ENCODE data around the gene IQCC.

IQCC gene

DNA sequence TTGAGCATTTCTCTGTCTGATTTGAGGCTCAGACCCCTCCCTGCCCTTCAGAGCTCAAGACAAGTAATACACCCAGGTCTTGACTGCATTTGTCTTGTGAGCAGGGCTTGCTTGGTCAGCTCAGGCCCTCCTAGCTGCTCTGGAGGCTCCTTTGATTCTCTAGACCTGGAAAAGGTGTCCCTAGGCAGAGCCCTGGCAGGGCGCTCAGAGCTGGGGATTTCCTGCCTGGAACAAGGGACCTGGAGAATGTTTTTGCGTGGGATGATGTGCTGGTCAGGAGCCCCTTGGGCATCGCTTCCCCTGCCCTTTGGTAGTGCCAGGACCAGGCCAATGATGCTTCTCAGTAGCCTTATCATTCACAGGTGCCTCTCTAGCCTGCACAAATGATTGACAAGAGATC is 9.9 kb upstream of the IQCC start:
- DNase-seq (ENCODE audit: extremely low read depth in 1 of 2, low read depth in 1 of 2), result no peak

DNA sequence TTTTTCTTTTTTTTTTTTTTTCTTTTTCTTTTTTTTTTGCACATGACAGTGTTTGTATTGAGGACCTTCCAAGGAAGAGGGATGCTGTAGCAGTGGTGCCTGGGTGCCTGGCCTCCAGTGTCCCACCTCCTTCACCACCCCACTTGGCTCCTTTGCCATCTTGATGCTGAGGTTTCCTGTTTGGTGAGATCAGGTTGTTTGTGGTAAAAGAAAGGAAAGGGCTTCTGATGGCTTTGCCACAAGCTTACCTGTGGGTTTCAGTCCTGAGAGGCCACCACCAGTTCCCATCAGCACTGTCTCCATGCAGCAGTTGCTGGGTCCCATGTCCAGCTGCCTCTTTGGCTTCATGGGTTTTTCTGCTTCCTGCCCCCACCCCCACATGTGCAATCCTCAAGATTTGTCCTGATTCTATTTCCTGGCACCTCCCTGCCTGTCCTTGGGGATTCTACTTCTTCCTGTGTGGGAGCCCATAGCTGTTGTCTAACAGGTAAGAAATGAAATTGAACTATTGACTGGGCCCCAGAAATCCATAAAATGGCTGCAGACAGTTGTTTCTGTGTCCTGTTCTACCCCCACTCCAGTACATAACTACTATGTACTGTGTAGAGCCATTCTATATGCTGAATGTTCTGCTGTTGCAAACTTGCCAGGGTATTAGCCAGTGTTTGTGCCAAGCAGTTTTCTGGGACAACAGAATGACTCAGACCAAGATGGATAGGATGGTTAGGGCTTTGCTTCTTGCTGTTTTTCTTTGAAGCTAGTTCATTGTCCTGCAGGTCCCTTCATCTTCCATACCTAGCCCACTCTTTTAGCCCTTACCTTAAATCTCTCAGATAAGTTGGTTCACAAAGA is 9.3 kb upstream of the IQCC start:
- DNase-seq (ENCODE audit: extremely low read depth in 1 of 2, low read depth in 1 of 2), result no peak

DNA sequence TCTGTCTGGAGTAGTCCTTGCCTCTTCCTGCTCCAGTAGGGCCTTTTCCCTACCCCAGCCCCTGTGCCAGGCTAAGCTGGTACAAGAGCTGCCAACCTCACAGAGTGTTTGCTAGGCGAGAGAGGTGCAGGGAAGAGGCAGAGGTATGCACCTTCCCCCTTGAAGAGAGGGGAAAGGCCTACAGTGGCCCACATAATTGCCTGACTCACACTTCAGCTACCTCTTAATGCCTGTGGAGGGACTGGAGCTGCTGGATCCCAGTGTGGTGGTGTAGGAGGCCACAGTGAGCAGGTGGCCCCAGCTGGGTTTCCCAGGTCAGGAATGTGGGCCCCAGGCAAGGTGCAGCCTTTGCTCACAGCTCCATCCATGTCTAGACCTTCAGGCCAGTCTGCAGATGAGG is 8.4 kb upstream of the IQCC start:
- DNase-seq (ENCODE audit: extremely low read depth in 1 of 2, low read depth in 1 of 2), result no peak

DNA sequence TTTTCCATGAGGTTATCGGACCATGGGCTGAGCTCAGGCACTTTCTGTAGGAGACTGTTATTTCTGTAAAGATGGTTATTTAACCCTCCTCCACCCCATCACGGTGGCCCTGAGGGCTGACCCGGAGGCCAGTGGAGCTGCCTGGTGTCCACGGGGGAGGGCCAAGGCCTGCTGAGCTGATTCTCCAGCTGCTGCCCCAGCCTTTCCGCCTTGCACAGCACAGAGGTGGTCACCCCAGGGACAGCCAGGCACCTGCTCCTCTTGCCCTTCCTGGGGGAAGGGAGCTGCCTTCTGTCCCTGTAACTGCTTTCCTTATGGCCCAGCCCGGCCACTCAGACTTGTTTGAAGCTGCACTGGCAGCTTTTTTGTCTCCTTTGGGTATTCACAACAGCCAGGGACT is 7.6 kb upstream of the IQCC start:
- DNase-seq (ENCODE audit: extremely low read depth in 1 of 2, low read depth in 1 of 2), result no peak

DNA sequence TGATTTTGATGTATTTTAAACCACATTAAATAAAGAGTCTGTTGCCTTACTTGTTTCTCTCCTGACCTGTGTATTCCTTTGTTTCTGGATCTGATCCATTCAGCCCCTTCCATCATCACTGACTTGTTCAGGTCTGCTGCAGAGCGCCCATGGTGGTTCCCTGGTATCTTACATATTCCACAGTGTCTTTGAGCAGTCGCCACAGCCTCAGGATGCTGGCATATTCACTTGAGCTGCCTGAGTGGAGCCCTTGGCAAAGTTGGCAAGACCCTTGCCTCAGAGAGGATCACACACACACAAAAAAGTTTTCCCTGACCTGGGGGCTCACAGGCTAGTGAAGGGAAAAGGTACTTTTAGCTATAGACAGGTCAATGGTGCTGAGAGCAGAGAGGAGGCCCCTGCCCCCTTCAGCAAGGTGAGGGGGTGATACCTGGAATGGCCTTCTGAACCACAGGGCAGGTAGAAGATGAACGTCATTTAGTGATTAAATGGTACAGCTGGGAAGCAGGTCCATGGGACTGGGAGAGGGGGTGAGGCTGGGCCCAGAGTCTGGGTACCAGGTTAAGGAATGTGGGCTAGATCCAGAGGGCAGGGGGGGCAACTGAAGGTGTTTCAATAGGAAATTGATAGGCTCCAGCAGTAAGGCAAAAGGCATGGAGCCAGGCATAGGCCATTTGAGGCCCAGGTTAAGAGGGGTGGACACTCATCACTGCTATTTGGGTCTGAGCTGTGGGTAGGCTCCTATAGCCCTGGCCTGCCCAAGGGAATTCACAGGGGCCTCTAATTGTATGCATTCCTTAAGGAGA is 7.0 kb upstream of the IQCC start:
- DNase-seq (ENCODE audit: extremely low read depth in 1 of 2, low read depth in 1 of 2), result no peak

DNA sequence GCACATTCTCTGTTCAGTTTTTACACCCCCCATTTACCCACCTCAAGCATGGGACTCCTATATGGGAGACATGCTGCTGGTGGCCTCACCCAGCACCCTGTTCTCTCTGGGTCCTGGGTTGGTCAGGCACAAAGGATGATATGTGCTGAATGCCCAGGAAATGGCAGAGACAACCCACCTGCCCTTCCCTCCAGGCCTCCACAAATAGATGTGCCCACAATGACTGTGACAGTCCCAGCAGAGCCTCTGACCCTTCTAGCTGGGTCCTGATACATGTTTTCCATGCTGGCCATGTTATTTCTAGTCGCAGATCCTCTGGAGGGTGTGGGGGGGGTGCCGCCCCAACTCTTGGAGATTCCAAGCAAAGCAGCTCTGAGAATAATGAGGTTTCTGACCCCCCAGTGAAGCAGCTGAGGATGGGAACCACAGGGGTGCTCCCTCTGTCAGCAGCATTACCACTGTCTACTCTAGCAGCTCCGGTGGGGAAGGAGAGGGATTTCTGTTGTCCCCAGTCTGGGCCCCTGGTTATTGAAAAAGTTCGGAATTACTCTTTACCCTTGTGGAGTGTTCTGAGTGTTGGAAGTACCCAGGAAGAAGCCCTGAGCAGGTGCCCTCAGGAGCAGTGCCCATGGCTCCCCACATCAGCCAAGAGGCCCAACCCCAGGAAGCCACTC is 6.3 kb upstream of the IQCC start:
- DNase-seq (ENCODE audit: extremely low read depth in 1 of 2, low read depth in 1 of 2), result no peak

DNA sequence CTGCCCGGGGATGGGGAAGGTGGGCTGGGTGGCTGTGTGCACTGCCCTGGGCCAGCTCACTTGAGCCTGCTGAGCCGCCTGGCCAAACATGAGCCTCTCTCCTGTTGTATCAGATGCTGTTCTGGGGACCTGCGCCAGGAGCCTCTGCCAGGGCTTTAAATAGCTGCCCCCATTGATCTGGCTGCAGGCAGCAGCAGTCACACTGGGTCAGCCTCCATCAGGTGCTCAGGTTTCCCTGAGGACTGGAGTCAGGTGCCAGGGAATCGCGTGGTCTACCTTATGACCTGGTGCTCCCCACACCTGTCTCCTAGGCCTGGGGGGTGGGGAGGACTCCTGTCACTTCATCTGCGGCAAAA is 5.8 kb upstream of the IQCC start:
- DNase-seq (ENCODE audit: extremely low read depth in 1 of 2, low read depth in 1 of 2), result no peak

DNA sequence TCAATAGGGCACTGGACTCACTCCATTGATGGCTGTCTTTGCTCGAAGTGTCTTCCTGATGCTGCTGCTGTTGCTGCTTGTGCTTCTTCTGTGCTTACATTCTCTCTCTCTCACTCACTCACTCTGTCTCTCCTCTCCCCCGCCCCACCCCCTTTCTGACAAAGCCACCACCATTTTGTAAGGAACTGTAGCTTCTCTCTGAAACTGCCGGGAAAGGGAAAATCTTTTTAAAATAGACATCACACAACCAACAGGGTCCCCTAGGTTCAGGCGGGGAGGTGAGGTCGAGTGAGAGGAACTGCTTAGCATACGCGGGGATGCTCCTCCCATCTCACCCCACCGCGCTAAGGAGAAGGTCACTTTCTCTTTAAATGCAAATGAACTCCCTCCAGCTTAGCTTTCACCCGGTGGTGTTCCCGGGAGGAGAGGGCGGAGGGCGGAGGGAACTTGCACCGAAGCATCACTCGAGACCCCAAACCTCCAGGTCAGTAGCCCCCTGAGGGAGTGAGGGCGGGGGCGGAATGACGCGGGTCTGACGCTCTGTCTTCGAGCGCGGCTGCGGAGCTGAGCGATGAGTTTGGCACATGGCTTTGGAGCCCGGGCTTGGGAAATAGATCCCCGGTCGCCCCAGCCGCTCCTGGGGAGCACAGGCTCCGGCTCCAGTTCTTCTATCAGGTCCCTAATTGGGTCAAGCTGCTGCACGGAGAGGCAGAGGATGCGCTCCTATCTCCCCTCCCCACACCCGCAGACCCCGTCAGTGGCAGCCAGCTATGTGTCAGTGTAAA is 5.1 kb upstream of the IQCC start, which contains the start of gene CCDC28B:
CCDC28B (plus strand) TSS at position 370 of the 785 bp plus-strand sequence. CDS start 1,341 bp downstream, outside the sequence.
- DNase-seq (ENCODE audit: extremely low read depth in 1 of 2, low read depth in 1 of 2), result peak in 1 of 2 donors; percentile 25

DNA sequence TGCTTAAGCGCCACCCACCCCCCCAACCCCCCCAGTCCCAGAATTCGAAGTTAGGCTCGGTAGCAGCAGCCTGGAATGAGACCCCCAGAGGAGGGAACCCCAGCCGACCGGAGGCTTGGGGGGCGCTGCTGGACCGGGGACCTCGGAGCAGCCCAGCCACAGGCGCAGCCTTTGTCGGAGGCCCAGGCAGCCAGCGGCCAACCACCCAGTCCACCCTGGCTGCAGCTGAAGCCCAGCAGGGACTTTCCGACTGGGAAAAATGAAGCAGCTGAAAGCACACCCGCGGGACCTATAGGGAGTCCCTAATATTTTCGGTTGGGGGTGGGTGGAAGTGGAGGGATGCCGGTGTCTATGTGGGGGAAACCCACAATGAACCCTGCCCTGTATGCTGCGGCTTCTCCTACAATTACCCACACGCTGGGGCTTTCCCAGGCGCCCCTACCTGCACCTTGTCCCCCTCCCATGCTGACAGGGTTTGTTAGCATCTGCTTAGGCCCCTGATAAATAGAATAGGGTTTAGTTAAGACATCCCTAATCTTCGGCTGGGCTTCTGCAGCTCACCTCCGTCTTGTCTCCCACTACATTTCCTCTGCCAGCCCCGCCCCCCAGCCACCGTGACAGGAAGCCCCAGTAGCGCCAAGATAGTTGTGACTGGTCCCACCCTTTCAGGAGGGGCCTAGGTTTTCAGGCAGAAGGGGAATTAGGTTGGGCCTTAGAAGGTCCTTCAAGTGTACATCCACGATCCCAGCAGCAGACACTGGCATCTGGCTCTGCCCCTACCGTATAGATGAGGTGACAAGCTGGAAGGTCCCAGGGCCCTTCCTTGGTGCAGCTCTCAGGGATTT is 4.2 kb upstream of the IQCC start:
- peak; percentile 69 to 82 for DNase-seq (ENCODE audit: extremely low read depth in 1 of 2, low read depth in 1 of 2)

DNA sequence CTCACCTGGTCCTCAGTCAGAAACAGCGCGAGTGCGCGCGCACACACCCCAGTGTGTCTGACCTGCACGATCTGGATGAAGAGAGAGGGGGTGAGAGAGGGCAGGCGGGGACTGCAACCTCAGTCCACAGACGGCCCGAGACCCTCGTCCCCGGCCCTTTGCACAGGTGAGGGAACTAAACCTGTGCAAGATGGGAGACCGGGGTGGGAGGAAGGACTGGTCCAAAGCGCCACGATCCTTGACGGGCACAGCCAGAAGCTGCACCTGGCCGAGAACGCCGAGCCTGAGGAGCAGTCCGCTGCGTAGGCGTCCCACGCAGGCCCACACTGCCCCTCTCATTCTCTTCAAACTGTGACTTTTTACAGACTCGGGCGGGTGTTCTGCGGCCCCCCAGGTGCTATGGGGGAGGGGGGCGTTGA is 519 bp upstream of the IQCC start:
- DNase-seq (ENCODE audit: extremely low read depth in 1 of 2, low read depth in 1 of 2), result no peak

DNA sequence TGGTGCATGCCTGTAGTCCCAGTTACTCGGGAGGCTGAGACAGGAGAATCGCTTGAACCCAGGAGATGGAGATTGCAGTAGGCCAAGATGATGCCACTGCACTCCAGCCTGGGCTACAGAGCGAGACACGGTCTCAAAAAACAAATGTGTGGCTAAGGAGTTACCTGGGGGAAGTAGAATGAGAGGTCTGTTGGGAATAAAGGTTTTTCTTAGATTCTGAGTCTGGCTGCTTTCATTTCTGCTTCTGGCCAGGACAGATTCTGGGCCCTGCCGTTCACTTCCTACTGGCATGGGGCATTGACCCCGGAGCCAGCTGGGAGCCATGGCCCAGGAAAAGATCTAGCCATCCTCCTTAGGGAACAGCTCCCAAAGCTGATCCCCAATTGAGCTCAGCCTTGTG is 3.0 kb downstream of the IQCC start:
- DNase-seq (ENCODE audit: extremely low read depth in 1 of 2, low read depth in 1 of 2), result no peak

DNA sequence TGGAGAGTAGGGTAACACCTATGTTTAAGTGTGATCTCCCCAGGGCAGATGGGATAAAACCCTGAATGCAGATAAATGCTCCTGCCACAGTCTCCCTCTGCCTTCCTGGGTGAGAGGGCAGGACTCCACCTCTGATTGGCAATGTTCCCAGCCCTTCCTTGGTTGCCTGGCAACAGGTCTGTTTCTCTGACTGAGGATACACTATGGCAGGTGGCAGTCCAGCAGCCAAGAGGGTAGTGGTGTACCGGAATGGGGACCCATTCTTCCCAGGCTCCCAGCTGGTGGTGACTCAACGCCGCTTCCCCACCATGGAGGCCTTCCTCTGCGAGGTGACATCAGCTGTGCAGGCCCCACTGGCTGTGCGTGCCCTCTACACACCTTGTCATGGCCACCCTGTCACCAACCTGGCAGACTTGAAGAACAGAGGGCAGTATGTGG is 3.4 kb downstream of the IQCC start, which contains the start of gene DCDC2B:
DCDC2B (plus strand) TSS at position 199 of the 438 bp plus-strand sequence; CDS start at position 204, 5 bp downstream.
- no peak for DNase-seq (ENCODE audit: extremely low read depth in 1 of 2, low read depth in 1 of 2)

DNA sequence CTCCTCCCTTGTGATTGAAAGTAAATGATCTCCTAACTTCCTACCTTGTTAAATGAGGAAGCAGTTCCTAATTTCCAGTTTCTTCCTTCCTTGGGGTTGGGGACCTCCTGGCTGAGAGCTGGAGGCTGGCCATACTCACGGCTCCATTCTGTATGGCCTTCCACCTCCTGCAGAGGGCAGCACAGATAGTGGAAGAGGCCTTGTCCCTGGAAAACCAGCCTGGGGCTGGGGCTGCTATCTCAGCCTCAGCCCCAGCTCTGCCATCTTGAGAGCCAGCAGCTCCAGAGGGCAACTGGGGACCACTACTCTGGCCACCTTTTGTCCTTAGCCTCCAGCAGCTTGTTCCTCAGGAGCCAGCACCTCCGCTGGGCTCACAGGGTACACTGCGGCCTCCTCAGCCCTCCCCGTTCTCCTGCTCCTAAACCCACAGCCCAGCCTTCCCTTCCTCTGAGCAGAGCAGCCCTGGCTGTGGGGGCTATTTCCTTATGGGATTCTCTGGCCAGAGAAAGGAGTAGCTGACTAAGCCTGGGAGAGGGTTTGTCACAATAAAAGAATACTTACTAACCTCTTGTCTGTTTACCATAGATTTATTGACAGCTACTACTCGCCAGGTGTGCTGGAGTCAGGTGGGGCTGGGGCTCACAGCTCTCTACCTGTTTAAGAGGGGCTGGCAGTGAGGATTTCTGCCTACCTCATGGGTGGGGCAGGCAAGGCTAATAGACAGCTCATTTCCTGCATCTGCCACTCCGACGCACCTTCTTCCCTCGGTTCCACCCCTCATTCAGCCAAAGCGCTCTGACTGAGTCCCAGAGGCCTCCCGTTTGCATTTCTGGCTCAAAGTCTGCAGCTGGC is 10.4 kb downstream of the IQCC start:
- no peak for DNase-seq (ENCODE audit: extremely low read depth in 1 of 2, low read depth in 1 of 2)

DNA sequence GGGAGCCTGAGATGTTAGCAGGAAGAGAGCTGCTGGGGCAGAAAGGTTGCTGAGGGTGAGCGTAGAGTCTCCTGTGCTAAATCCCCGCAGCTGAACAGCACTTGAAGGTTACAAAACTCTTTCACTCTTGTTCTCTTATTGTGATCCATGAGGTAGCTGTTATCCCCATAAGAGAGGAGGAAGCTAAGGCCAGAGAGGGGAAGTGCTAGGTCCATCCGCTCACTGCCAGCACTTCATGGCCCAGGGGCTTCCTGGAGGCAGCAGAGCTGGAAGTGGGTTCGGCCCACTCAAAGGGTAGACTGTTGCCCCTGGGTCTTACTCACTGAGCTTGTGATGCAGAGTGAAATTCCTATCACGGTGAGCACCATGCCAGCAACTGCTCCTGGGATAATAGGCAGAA is 11.1 kb downstream of the IQCC start:
- DNase-seq (ENCODE audit: extremely low read depth in 1 of 2, low read depth in 1 of 2), result no peak

DNA sequence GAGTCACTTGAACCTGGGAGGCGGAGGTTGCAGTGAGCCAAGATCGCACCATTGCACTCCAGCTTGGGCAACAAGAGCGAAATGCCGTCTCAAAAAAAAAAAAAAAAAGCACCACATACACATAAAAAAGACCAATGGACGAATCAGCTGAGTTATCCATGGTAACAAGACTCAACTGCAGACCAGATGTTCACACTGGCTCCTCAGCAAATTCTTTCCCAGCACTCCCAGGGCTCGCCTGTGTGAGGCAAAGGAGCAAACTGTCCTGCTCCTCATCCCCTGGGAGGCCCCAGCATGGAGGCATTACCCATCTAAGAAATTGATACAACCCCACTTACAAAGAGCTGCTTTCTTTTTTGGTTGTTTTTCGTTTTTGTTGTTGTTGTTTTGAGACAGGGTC is 13.6 kb downstream of the IQCC start:
- DNase-seq (ENCODE audit: extremely low read depth in 1 of 2, low read depth in 1 of 2), result no peak

DNA sequence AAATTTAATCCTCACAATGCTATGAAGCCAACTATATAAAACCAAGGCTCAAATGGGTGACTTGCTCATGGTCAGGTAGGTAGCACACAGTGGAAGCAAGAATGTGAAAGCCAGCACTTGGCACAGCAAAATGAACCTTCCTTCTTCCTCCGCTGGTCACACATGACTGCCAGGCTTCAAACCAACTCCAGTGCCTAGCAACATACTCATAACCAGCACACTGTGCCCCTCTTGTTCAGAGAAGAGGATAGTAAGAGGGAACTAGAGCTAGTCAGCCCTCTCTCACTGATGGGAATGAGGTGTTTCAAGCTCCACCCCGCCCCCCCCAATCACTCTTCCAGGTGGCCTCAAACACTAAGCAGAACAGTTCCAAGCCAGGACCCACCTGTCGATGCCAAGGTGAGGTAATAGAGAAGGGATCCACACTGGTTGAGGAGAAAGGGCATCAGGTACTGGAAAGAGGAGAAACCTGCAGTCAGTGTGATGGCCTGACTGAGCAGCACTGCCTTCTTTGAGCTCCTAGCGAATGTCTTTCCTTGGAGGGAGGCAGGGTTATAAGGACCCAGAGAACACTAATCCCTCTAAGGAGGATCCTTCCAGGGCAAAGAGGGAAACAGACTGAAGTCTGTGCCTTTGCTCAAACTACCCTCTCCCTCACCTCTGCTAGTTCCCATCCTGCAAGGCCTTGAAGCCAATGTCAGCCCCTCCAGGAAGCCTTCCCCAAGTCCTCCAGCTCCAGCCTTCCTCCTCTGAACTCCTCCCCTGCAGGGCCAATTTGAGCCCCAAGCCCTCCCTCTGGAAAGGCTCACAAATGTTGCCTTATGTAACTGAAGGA is 15.5 kb downstream of the IQCC start:
- DNase-seq (ENCODE audit: extremely low read depth in 1 of 2, low read depth in 1 of 2), result no peak

DNA sequence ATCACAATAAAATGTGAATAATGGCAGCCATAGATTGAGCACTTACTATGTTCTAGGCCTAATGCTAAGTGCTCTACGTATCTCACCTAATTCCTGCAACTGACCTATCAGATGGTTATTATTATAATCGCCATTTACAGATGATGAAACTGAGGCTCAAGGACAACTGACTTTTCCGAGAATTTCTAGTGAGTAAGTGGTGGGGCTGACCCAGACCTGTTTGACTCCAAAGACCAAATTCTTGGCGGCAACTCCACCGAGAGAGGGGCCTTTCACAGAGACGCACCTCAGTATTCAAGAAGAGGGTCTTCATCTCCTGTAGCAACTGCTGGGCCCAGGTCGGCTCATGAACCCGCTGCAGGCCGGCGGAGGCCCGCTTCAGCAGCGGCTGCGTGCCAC is 16.1 kb downstream of the IQCC start:
- no peak for DNase-seq (ENCODE audit: extremely low read depth in 1 of 2, low read depth in 1 of 2)

Measured in stimulated activated CD8-positive, alpha-beta memory T cell treated with anti-CD3 and anti-CD28 coated beads, Interleukin-7, amount 100 ng/mL, for 48 hours (primary cell).